Measurements from ENCODE around the gene EFCAB8.

EFCAB8 gene

GRCh38 chr20:32820698-32821377 is 37.9 kb upstream of the EFCAB8 start:
- no peak for DNase-seq (ENCODE audit: low read depth, low spot score)
- CTCF ChIA-PET = interaction anchor here (1.2 to 2.6 kb wide), 4 partner anchors 9 to 71 kb away, joined by 3 to 12 read pairs (median 6); no protein-coding TSS in a partner anchor
- no peak for TF ChIP-seq CTCF (IDR thresholded peaks at IDR 0.05; ENCODE audit: insufficient read depth, low read length, missing control alignments)
- POLR2A ChIA-PET = no interaction called here
- H3K4me3 ChIP-seq (ENCODE audit: low read depth, low read length) = peak overlapping the region; percentile 83

- no peak overlapping the region for H3K4me3 ChIP-seq (ENCODE audit: low read depth, low read length)
- TF ChIP-seq CTCF (IDR thresholded peaks at IDR 0.05; ENCODE audit: insufficient read depth, low read length, missing control alignments) = no peak
- ChIA-PET CTCF (interaction anchor here (1.2 to 2.6 kb wide), 3 partner anchors 8 to 33 kb away, joined by 4 to 12 read pairs (median 10); no protein-coding TSS in a partner anchor), POLR2A (no interaction called here)
- no peak for DNase-seq (ENCODE audit: low read depth, low spot score)
Measured at GRCh38 chr20:32822225-32822624, 36.5 kb upstream of the EFCAB8 start.

- ChIA-PET POLR2A (no interaction called here), CTCF (interaction anchor here (1.1 kb wide), 1 partner anchor 33 kb away, joined by 3 read pairs; no protein-coding TSS in a partner anchor)
- no peak overlapping the region for H3K4me3 ChIP-seq (ENCODE audit: low read depth, low read length)
- peak; percentile 12 for TF ChIP-seq CTCF (IDR thresholded peaks at IDR 0.05; ENCODE audit: insufficient read depth, low read length, missing control alignments)
- DNase-seq (ENCODE audit: low read depth, low spot score) = no peak
Measured at GRCh38 chr20:32823078-32823477, 35.6 kb upstream of the EFCAB8 start.

GRCh38 chr20:32823737-32824588 is 34.8 kb upstream of the EFCAB8 start:
- ChIA-PET CTCF (interaction anchor here (1.0 to 1.1 kb wide), 3 partner anchors 34 to 45 kb away, joined by 3 read pairs; no protein-coding TSS in a partner anchor), POLR2A (no interaction called here)
- H3K4me3 ChIP-seq (ENCODE audit: low read depth, low read length) = no peak overlapping the region

GRCh38 chr20:32828029-32828680 is 30.6 kb upstream of the EFCAB8 start:
- no peak for DNase-seq (ENCODE audit: low read depth, low spot score)
- no peak for TF ChIP-seq CTCF (IDR thresholded peaks at IDR 0.05; ENCODE audit: insufficient read depth, low read length, missing control alignments)
- POLR2A ChIA-PET = no interaction called here
- CTCF ChIA-PET = no interaction called here
- H3K4me3 ChIP-seq (ENCODE audit: low read depth, low read length) = no peak overlapping the region

More at GRCh38 chr20:32823737-32824588, 34.8 kb upstream of the EFCAB8 start:
- DNase-seq (ENCODE audit: low read depth, low spot score) = no peak
- TF ChIP-seq CTCF (IDR thresholded peaks at IDR 0.05; ENCODE audit: insufficient read depth, low read length, missing control alignments) = no peak
